ENCODE measurements around the gene RND2.

RND2 gene

GRCh38 chr17:43006639-43007551 lies 18.1 kb upstream of the RND2 start, which contains the start of gene IFI35:
IFI35 (plus strand) TSS chr17:43006784; CDS start chr17:43006948, 164 bp downstream.
- DNase-seq (ENCODE audit: low spot score) (peak; percentile 67), FAIRE-seq (no peak)

- FAIRE-seq = no peak
Measured at GRCh38 chr17:43010667-43011308, 14.2 kb upstream of the RND2 start.

GRCh38 chr17:43011728-43012472 lies 13.1 kb upstream of the RND2 start:
- no peak for FAIRE-seq
- DNase-seq (ENCODE audit: low spot score) = no peak

More at GRCh38 chr17:43010667-43011308, 14.2 kb upstream of the RND2 start:
- no peak for DNase-seq (ENCODE audit: low spot score)

- FAIRE-seq = no peak
- no peak for DNase-seq (ENCODE audit: low spot score)
Measured at GRCh38 chr17:43013296-43013695, 11.7 kb upstream of the RND2 start.

GRCh38 chr17:43014020-43014648 lies 10.9 kb upstream of the RND2 start:
- no peak for DNase-seq (ENCODE audit: low spot score)
- no peak for FAIRE-seq

- no peak for DNase-seq (ENCODE audit: low spot score)
- no peak for FAIRE-seq
Measured at GRCh38 chr17:43014649-43015542, 10.1 kb upstream of the RND2 start.

GRCh38 chr17:43015579-43015978 lies 9.5 kb upstream of the RND2 start:
- no peak for FAIRE-seq
- no peak for DNase-seq (ENCODE audit: low spot score)

GRCh38 chr17:43016216-43016615 lies 8.8 kb upstream of the RND2 start:
- FAIRE-seq (no peak), DNase-seq (ENCODE audit: low spot score) (no peak)

GRCh38 chr17:43018008-43018853 lies 6.8 kb upstream of the RND2 start:
- DNase-seq (ENCODE audit: low spot score) = no peak
- FAIRE-seq = no peak

- no peak for FAIRE-seq
Measured at GRCh38 chr17:43018932-43019331, 6.1 kb upstream of the RND2 start.

GRCh38 chr17:43019418-43019817 lies 5.6 kb upstream of the RND2 start:
- DNase-seq (ENCODE audit: low spot score) = no peak
- no peak for FAIRE-seq

More at GRCh38 chr17:43018932-43019331, 6.1 kb upstream of the RND2 start:
- DNase-seq (ENCODE audit: low spot score) = no peak

- FAIRE-seq = no peak
- DNase-seq (ENCODE audit: low spot score) = no peak
Measured at GRCh38 chr17:43020030-43020621, 4.9 kb upstream of the RND2 start.

- DNase-seq (ENCODE audit: low spot score) = peak; percentile 55
- no peak for FAIRE-seq
Measured at GRCh38 chr17:43020789-43021740, 4.0 kb upstream of the RND2 start.

- DNase-seq (ENCODE audit: low spot score) (peak; percentile 54), FAIRE-seq (no peak)
Measured at GRCh38 chr17:43021741-43022512, 3.1 kb upstream of the RND2 start, which contains the start of gene VAT1. VAT1 (minus strand) TSS chr17:43022385; CDS start chr17:43022322, 63 bp downstream.

- FAIRE-seq = no peak
- no peak for DNase-seq (ENCODE audit: low spot score)
Measured at GRCh38 chr17:43025290-43025657, 243 bp downstream of the RND2 start.

GRCh38 chr17:43025766-43026537 lies 921 bp downstream of the RND2 start:
- DNase-seq (ENCODE audit: low spot score) = no peak
- FAIRE-seq = no peak

Data from RCC 7860 (cell line).